Memory B cell (primary cell): ENCODE results near the gene GMCL2.

ENCODE experiments used
- ATAC-seq: fragments of 150-1000 bp; cut with Tn5 transposase; 2 replicates; pipeline ENCODE4 v1.10.0; 2021; ENCODE audit warnings: low read depth, mild to moderate bottlenecking, moderate library complexity
- DNase-seq, 2 donors: peaks; one replicate each; pipeline ENCODE4 v3.0.0; 2022; ENCODE audit warnings: low spot score in 2 of 2
- H3K27ac Mint-ChIP-seq: one replicate; pipeline ENCODE4 v1.8.0; 2022; ENCODE audit warnings: mild to moderate bottlenecking, moderate library complexity, mixed read lengths
- H3K27me3 Mint-ChIP-seq: one replicate; pipeline ENCODE4 v1.8.0; 2022; ENCODE audit warnings: mixed read lengths
- H3K36me3 Mint-ChIP-seq: one replicate; pipeline ENCODE4 v1.8.0; 2022; ENCODE audit warnings: mild to moderate bottlenecking, mixed read lengths
- H3K4me1 Mint-ChIP-seq: one replicate; pipeline ENCODE4 v1.8.0; 2022; ENCODE audit warnings: mixed read lengths
- H3K4me3 Mint-ChIP-seq: one replicate; pipeline ENCODE4 v1.8.0; 2022; ENCODE audit warnings: mild to moderate bottlenecking, moderate library complexity, mixed read lengths
- H3K9me3 Mint-ChIP-seq: one replicate; pipeline ENCODE4 v1.8.0; 2022; ENCODE audit warnings: mixed read lengths

GMCL2 gene

GRCh38 chr5:178142642-178143041 lies 44.5 kb downstream of the GMCL2 start:
- H3K27me3 Mint-ChIP-seq: no peaks in the 10 kb centered on the region
- DNase-seq (no peak), ATAC-seq (no peak)
- no peaks in the 10 kb centered on the region for H3K9me3 Mint-ChIP-seq
- no peak overlapping the region for H3K27ac Mint-ChIP-seq
- no peak overlapping the region for H3K4me3 Mint-ChIP-seq
- peaks cover 12% of the 10 kb centered on the region for H3K36me3 Mint-ChIP-seq
- H3K4me1 Mint-ChIP-seq: no peaks in the 10 kb centered on the region

GRCh38 chr5:178141550-178141949 lies 45.6 kb downstream of the GMCL2 start:
- Mint-ChIP-seq H3K4me3 (no peak overlapping the region), H3K36me3 (peaks cover 9% of the 10 kb centered on the region), H3K27ac (no peak overlapping the region), H3K4me1 (peaks cover 4% of the 10 kb centered on the region), H3K9me3 (no peaks in the 10 kb centered on the region), H3K27me3 (no peaks in the 10 kb centered on the region)
- no peak for DNase-seq
- no peak for ATAC-seq

- no peak for ATAC-seq
- Mint-ChIP-seq H3K9me3 (no peaks in the 10 kb centered on the region), H3K36me3 (peaks cover 18% of the 10 kb centered on the region)
Measured at GRCh38 chr5:178137991-178138390, 49.2 kb downstream of the GMCL2 start.

GRCh38 chr5:178136990-178137389 lies 50.2 kb downstream of the GMCL2 start:
- Mint-ChIP-seq H3K27me3 (no peaks in the 10 kb centered on the region), H3K36me3 (peaks cover 18% of the 10 kb centered on the region), H3K9me3 (no peaks in the 10 kb centered on the region), H3K4me3 (no peak overlapping the region), H3K27ac (no peak overlapping the region), H3K4me1 (peaks cover 10% of the 10 kb centered on the region)
- ATAC-seq: no peak
- no peak for DNase-seq

More at GRCh38 chr5:178137991-178138390, 49.2 kb downstream of the GMCL2 start:
- no peak for DNase-seq
- Mint-ChIP-seq H3K4me1 (peaks cover 7% of the 10 kb centered on the region), H3K27ac (no peak overlapping the region), H3K4me3 (no peak overlapping the region), H3K27me3 (no peaks in the 10 kb centered on the region)
